NCI-H1417 (cell line): ENCODE data around the gene ASB1.

Experiments
- DNase-seq, 3 experiments: peaks; one replicate each; lab custom pipeline; 2025; lab: John Stamatoyannopoulos, UW

The ASB1 gene

DNA sequence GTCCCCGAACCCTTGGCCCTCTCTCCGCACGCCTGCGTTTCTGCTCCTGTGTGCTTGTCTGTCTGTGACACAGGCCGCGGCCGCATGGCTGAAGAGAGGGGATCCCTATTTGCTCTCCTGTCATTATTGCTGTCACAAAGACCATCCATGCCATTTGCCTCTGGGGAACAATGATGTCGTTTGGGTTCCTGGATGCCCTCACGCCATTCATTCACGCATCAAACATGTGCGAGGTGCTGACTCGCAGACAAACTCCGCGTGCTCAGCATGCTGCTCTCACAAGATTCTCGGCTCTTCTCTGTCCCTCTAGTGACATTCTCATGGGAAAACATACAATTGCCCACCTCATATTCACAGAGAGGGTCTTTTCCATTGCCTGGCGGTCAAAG lies 67.8 kb downstream of the ASB1 start:
- no peak for DNase-seq

- no peak for DNase-seq
Observed at GRCh38 chr2:238495422-238495821, 68.7 kb downstream of the ASB1 start.

DNA sequence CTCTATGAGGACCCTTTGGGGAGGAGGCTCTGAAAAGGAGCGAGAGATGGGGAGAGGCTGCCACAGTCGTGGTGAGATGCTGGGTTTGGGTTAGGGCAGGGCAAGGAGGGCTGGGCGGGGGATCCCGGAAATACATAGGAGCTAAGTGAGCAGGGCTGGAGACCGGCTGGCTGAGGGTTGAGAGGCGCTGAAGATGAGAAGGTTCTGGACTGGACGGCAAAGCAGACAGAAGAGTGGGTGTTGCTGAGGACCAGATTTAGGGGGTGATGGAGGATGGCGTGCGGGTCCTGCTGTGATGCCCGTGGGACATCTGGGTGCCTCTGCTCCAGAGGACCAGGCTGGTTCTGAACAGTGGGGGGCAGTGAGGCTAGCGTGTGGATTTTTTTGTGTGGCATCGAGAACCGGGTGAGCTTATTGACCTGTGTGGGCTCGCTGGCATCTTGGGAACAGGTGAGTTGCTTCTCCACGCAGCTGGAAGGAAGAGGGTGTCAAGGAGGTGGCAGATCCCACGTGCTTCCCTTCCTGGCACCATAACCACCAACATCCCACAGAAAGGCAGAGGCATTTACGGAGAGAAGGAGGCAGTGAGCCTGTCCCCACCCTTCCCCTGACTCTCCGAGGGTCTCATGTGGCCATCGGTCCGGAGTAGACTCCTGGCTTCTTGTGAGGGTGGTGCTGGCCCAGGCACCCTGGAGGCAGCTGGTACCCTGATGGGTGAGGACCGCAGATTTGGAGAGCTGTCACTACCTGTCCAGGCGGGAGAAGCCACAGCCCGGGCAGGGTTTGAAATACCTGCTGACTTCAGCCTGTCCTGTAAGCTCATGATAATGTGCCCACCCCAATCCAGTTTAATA lies 70.3 kb downstream of the ASB1 start:
- no peak for DNase-seq

DNA sequence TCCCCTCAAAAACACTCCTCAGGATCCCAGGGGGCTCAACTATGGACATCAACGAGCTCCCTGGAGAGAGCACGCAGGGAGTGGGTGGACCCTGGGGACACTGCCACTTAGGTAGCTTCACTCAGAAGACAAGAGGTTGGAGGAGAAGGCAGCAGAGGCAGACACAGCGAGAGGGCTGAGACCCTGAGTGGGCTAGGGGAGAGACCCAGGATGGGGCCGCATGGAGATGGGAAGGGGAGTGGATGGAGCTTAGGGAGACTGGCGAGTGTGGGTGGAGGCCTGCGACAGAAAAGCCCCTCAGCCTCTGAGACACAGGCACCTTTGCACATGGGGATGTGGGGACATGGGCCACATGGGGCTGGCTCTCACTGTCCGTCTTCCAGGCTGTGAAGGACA lies 70.9 kb downstream of the ASB1 start:
- no peak for DNase-seq

DNA sequence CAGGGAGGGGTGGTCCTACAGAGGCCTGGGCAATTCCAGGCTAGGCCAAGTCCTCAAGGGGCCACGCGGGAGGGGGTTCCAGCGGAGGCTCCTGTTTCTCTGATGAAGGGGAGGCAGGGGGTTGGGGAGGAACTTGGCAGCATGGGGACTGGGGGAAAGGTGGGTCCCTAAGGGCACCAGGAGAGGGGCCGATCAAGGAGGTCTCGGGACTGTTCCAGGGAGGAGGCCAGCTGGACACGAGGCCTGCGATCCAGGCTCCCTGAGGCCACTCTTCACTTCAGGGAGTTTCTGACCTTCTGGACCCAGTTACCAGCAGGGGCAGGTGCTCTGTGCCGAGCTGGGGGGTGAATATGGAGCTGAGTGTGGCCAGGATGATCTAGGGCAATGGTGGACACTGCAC lies 71.5 kb downstream of the ASB1 start:
- DNase-seq = no peak

GRCh38 chr2:238498691-238499295 lies 72.1 kb downstream of the ASB1 start:
- peak in 1 of 3 experiments; percentile 45 for DNase-seq

- no peak for DNase-seq
Observed at GRCh38 chr2:238499731-238500580, 73.2 kb downstream of the ASB1 start.

GRCh38 chr2:238501311-238501710 lies 74.6 kb downstream of the ASB1 start:
- DNase-seq = no peak
